HEK293 (cell line): ENCODE data around the gene LIMK2.

ENCODE experiments used
- CTCF ChIP-seq: fragments of 450-650 bp; formaldehyde crosslinking; IDR thresholded peaks from 2 replicates; pipeline ENCODE4 v1.5.1; 2016; ENCODE audit warnings: missing biosample characterization, missing genetic modification characterization
- MZF1 ChIP-seq: fragments of 450-650 bp; formaldehyde crosslinking; IDR thresholded peaks from 2 replicates; pipeline ENCODE4 v1.5.1; 2017; ENCODE audit warnings: missing biosample characterization, missing genetic modification characterization, borderline replicate concordance
- ZBTB10 ChIP-seq: fragments of 450-650 bp; formaldehyde crosslinking; IDR thresholded peaks from 2 replicates; pipeline ENCODE4 v1.5.1; 2016; ENCODE audit warnings: missing biosample characterization, missing genetic modification characterization
- ZNF670 ChIP-seq: fragments of 450-650 bp; formaldehyde crosslinking; IDR thresholded peaks from 2 replicates; pipeline ENCODE4 v1.5.1; 2016; ENCODE audit warnings: missing biosample characterization, missing genetic modification characterization, low read depth
- ZNF677 ChIP-seq: fragments of 450-650 bp; IDR thresholded peaks from 2 replicates; pipeline ENCODE4 v1.5.0; 2018; ENCODE audit warnings: missing biosample characterization, mild to moderate bottlenecking, missing genetic modification characterization, moderate library complexity

GRCh38 chr22:31173386-31174145 lies 38.5 kb upstream of the LIMK2 start:
- no peak for TF ChIP-seq ZBTB10
- TF ChIP-seq CTCF (tag by site-specific recombination): no peak
- TF ChIP-seq ZNF677 (tag by site-specific recombination): no peak
- TF ChIP-seq MZF1 (tag by site-specific recombination): no peak
- TF ChIP-seq ZNF670 (tag by site-specific recombination): no peak
